GM18505 (cell line): ENCODE measurements around the gene AQP6.

Experiments used
- ATAC-seq: cut with Tn5 transposase; IDR thresholded peaks from one replicate; pipeline ENCODE4 v1.9.1; 2021; ENCODE audit not compliant: unreplicated experiment
- POLR2A ChIP-seq: IDR thresholded peaks from 4 replicates; pipeline ENCODE4 v1.6.1; 2011; ENCODE audit warnings: borderline replicate concordance; ENCODE audit not compliant: insufficient read depth, insufficient read length; ENCODE audit errors: extremely low read depth

Gene AQP6

GRCh38 chr12:49964849-49965624, 7.7 kb upstream of the AQP6 start:
- no peak for ATAC-seq
- TF ChIP-seq POLR2A: no peak

- ATAC-seq: no peak
- no peak for TF ChIP-seq POLR2A
Measured at GRCh38 chr12:49965836-49966235, 6.9 kb upstream of the AQP6 start.

- ATAC-seq: no peak
- TF ChIP-seq POLR2A: no peak
Measured at GRCh38 chr12:49966511-49967041, 6.2 kb upstream of the AQP6 start.

- ATAC-seq: peak; percentile 63
- no peak for TF ChIP-seq POLR2A
Measured at GRCh38 chr12:49967042-49967776, 5.5 kb upstream of the AQP6 start.

GRCh38 chr12:49967777-49968250, 4.9 kb upstream of the AQP6 start:
- TF ChIP-seq POLR2A: no peak
- ATAC-seq: no peak

- TF ChIP-seq POLR2A: no peak
- ATAC-seq: no peak
Measured at GRCh38 chr12:49968471-49968870, 4.3 kb upstream of the AQP6 start.

GRCh38 chr12:49969027-49969426, 3.7 kb upstream of the AQP6 start:
- no peak for TF ChIP-seq POLR2A
- ATAC-seq: no peak

GRCh38 chr12:49969651-49970429, 2.9 kb upstream of the AQP6 start:
- no peak for ATAC-seq
- TF ChIP-seq POLR2A: no peak

GRCh38 chr12:49970658-49971057, 2.1 kb upstream of the AQP6 start:
- TF ChIP-seq POLR2A: no peak
- no peak for ATAC-seq

GRCh38 chr12:49971141-49971540, 1.6 kb upstream of the AQP6 start:
- TF ChIP-seq POLR2A: no peak
- ATAC-seq: no peak

GRCh38 chr12:49972129-49972528, 618 bp upstream of the AQP6 start:
- TF ChIP-seq POLR2A: no peak
- ATAC-seq: no peak

GRCh38 chr12:49973361-49973830, 649 bp downstream of the AQP6 start:
- no peak for ATAC-seq
- TF ChIP-seq POLR2A: no peak

- no peak for ATAC-seq
Measured at GRCh38 chr12:49974231-49974675, 1.5 kb downstream of the AQP6 start.

More at GRCh38 chr12:49974231-49974675, 1.5 kb downstream of the AQP6 start:
- no peak for TF ChIP-seq POLR2A
